Endothelial cell (in vitro differentiated cells): Measurements from ENCODE around the gene MBLAC2. TPM values are rescaled to one million over a fixed set of nuclear protein-coding genes. Genes with fewer than 3 reads are reported as not detected.

Experiments used
- DNase-seq: peaks from one replicate; pipeline ENCODE4 v3.0.0; 2021; ENCODE audit warnings: low spot score
- H3K27ac Mint-ChIP-seq: one replicate; pipeline ENCODE4 v1.8.0; 2021; ENCODE audit warnings: mixed read lengths, inconsistent platforms; ENCODE audit not compliant: unreplicated experiment
- H3K27me3 Mint-ChIP-seq: one replicate; pipeline ENCODE4 v1.8.0; 2021; ENCODE audit warnings: mild to moderate bottlenecking, moderate library complexity, mixed read lengths, inconsistent platforms; ENCODE audit not compliant: unreplicated experiment
- H3K36me3 Mint-ChIP-seq: one replicate; pipeline ENCODE4 v1.8.0; 2021; ENCODE audit warnings: mild to moderate bottlenecking, low read depth, mixed read lengths, inconsistent platforms; ENCODE audit not compliant: unreplicated experiment
- H3K4me1 Mint-ChIP-seq: one replicate; pipeline ENCODE4 v1.8.0; 2021; ENCODE audit warnings: mild to moderate bottlenecking, mixed read lengths, inconsistent platforms; ENCODE audit not compliant: unreplicated experiment
- H3K4me3 Mint-ChIP-seq: one replicate; pipeline ENCODE4 v1.8.0; 2021; ENCODE audit warnings: mild to moderate bottlenecking, mixed read lengths, inconsistent platforms; ENCODE audit not compliant: unreplicated experiment
- H3K9me3 Mint-ChIP-seq: one replicate; pipeline ENCODE4 v1.8.0; 2021; ENCODE audit warnings: mixed read lengths, inconsistent platforms; ENCODE audit not compliant: unreplicated experiment
- CTCF ChIP-seq: fragments of 200-600 bp; sonication (generic); IDR thresholded peaks from one replicate; pipeline ENCODE4 v1.5.0; 2021; ENCODE audit warnings: antibody characterized with exemption; ENCODE audit not compliant: unreplicated experiment
- total RNA-seq: library from RNA; stranded (reverse); fragmentation: NEBNext Ultra II Directional; extraction: Animal tissue kit (Norgen Biotek cat#: 25700); gene quantifications from one replicate; pipeline ENCODE4 v1.2.1, GENCODE V29; 2021; ENCODE audit not compliant: unreplicated experiment

Gene MBLAC2
- total RNA-seq, 1 donor from 2014 or later: 3.8 TPM

DNA sequence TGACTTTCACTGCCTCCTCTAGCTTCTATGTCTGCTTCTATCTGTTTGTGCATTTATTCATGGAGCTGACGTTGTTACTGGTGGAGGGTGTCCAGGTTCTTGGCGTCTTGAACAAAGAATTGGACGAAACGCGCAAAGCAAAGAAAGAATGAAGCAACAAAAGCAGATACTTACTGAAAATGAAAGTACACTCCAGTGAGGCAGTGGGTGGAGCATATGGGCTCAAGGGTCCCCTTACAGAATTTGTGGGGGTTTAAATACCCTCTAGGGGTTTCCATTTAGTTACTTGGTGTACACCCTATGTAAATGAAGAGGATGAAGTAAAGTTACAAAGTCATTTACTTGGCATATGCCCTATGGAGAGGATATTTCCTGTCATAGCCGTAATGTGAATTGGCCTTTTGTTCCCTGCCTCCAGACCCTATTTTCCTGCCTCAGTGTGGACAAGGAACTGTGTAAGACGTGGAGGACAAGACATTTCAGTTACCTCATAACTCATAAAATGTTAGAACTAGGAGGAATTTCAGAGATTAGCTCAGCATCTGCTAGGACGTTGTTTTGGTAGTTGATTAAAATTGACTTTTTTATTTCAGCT, 3.1 kb upstream of the MBLAC2 start:
- no peak for TF ChIP-seq CTCF
- no peak for DNase-seq
- Mint-ChIP-seq H3K9me3 (no peaks in the 10 kb centered on the region), H3K27me3 (peaks cover 5% of the 10 kb centered on the region), H3K27ac (no peak overlapping the region), H3K4me3 (no peak overlapping the region), H3K4me1 (peaks cover 25% of the 10 kb centered on the region), H3K36me3 (peaks cover 3% of the 10 kb centered on the region)

GRCh38 chr5:90477073-90477472, 2.5 kb upstream of the MBLAC2 start:
- peak overlapping the region; percentile 38 for H3K27ac Mint-ChIP-seq
- peak overlapping the region; percentile 13 for H3K4me3 Mint-ChIP-seq
- no peak for TF ChIP-seq CTCF
- peaks cover 25% of the 10 kb centered on the region for H3K4me1 Mint-ChIP-seq
- DNase-seq: peak; percentile 21
- peaks cover 7% of the 10 kb centered on the region for H3K27me3 Mint-ChIP-seq
- H3K36me3 Mint-ChIP-seq: peaks cover 3% of the 10 kb centered on the region
- H3K9me3 Mint-ChIP-seq: no peaks in the 10 kb centered on the region

GRCh38 chr5:90476391-90476790, 1.8 kb upstream of the MBLAC2 start:
- Mint-ChIP-seq H3K4me1 (peaks cover 25% of the 10 kb centered on the region), H3K4me3 (no peak overlapping the region), H3K27me3 (peaks cover 7% of the 10 kb centered on the region), H3K27ac (no peak overlapping the region), H3K36me3 (peaks cover 3% of the 10 kb centered on the region), H3K9me3 (no peaks in the 10 kb centered on the region)
- no peak for TF ChIP-seq CTCF
- no peak for DNase-seq

DNA sequence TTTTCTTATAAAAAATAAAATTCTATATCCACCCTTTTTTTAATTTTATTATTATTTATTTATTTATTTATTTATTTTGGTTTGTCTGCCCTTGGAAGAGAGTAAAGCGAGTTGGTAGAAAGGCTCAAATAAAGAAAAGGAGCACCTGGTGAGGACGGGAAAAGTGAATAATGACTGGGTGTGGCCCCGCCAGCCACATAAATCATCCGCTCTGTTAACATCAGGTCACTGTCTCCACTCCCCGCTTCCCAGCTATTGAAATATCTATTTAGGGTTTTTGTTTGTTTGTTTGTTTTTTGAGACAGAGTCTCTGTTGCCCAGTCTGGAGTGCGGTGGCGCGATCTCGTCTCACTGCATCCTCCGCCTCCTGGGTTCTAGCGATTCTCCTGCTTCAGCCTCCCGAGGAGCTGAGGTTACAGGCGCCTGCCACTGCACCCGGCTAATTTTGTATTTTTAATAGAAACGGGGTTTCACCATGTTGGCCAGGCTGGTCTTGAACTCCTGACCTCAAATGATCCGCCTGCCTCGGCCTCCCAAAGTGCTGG, 937 bp upstream of the MBLAC2 start:
- Mint-ChIP-seq H3K4me1 (peaks cover 25% of the 10 kb centered on the region), H3K27me3 (peaks cover 7% of the 10 kb centered on the region), H3K9me3 (no peaks in the 10 kb centered on the region), H3K4me3 (peak overlapping the region; percentile 97), H3K27ac (no peak overlapping the region), H3K36me3 (peaks cover 3% of the 10 kb centered on the region)
- TF ChIP-seq CTCF: no peak
- DNase-seq: no peak

- Mint-ChIP-seq H3K4me1 (peaks cover 25% of the 10 kb centered on the region), H3K27ac (peak overlapping the region; percentile 3), H3K4me3 (peak overlapping the region; percentile 97), H3K27me3 (peaks cover 7% of the 10 kb centered on the region), H3K9me3 (no peaks in the 10 kb centered on the region), H3K36me3 (peaks cover 3% of the 10 kb centered on the region)
- TF ChIP-seq CTCF: no peak
- DNase-seq: peak; percentile 46
These were observed 956 bp downstream of the MBLAC2 start for GRCh38 chr5:90473396-90474234.
